ENCODE data around the gene IL4.

IL4 gene

GRCh38 chr5:132658381-132659302 lies 15.1 kb upstream of the IL4 start:
- no peak for DNase-seq

DNA sequence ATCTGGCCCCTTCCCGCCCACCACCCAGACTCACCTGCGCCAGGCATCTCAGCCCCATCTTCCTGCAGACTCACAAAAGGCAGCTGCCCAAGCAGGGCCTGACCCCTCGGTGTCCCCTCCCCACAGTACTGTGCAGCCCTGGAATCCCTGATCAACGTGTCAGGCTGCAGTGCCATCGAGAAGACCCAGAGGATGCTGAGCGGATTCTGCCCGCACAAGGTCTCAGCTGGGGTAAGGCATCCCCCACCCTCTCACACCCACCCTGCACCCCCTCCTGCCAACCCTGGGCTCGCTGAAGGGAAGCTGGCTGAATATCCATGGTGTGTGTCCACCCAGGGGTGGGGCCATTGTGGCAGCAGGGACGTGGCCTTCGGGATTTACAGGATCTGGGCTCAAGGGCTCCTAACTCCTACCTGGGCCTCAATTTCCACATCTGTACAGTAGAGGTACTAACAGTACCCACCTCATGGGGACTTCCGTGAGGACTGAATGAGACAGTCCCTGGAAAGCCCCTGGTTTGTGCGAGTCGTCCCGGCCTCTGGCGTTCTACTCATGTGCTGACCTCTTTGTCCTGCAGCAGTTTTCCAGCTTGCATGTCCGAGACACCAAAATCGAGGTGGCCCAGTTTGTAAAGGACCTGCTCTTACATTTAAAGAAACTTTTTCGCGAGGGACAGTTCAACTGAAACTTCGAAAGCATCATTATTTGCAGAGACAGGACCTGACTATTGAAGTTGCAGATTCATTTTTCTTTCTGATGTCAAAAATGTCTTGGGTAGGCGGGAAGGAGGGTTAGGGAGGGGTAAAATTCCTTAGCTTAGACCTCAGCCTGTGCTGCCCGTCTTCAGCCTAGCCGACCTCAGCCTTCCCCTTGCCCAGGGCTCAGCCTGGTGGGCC lies 13.9 kb upstream of the IL4 start:
- DNase-seq: no peak

DNA sequence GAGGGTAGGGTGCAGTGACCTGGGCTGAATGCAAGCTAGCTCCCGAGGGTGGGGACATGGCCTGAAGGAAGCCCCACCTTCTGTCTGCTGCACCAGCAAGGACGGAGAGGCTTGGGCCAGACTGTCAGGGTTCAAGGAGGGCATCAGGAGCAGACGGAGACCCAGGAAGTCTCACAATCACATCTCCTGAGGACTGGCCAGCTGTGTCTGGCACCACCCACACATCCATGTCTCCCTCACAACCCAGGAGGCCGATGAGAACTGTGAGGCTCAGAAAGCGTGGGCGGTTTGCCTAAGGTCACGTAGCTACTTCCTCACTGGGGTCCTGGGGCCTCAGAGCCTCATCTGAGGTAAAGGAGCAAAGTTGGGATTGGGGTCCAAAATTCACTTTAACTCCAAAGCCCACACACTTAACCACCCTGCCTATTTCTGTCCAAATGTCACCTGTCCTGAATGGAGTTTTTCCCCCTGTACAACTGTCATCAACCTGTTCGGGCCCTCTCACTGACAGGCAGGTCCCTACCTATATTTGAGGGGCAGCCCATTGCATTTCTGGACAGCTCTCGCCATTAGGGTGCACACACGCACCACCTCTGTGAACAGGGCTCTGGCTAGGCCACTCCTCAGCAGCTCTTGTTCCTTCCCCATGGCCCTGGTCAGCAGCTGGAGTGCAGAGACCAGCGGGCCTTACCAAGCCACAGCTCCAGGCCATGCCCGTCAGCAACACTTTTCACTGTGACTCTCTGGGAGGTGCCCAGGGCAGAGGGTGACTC lies 12.4 kb upstream of the IL4 start:
- DNase-seq: no peak

GRCh38 chr5:132662004-132662401 lies 11.8 kb upstream of the IL4 start:
- DNase-seq: no peak

DNA sequence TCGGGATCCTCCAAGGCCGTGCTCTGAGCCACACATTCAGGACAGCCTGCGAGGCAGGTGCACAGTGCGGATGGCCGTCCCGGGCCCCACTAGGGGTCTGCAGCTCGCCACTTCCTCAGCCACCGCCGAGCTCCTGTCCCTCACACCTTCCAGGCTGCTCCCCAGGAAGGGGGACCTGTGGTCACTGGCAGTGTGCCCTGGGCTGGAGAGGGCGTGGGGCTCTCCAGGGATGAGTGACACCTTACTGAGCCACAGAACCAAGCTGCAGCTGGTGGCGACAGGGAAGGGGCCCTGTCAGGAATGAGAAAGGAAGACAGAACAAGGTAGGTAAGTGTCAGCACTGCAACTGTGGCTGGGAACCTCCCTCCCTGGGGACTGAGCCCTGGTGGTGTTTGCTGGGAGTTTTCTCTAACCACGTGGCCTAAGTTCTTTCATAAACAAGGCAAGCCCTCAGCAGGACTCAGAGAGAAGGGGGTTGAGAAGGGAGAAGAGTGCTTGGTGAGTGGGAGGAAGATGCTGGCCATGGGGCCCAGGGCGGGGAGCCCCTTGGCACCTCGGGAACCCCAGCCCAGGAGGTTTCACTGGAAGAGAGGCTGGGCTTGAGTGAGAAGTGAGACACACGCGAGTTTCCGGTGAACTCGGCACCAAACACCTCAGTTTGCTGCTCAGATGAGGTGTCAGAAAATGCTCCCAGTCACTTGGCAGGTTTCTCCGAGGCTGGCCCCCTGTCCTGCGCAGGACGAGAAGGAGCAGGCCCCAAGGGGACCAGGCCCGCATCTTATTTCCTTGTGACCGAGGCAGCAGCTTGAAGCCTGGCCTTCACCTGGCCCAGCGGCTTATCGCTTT lies 10.6 kb upstream of the IL4 start:
- no peak for DNase-seq

- DNase-seq: no peak
These were observed 9.8 kb upstream of the IL4 start for GRCh38 chr5:132663771-132664695.

GRCh38 chr5:132664696-132665209 lies 9.0 kb upstream of the IL4 start:
- no peak for DNase-seq

GRCh38 chr5:132665574-132666080 lies 8.2 kb upstream of the IL4 start:
- DNase-seq: no peak

GRCh38 chr5:132666310-132667123 lies 7.3 kb upstream of the IL4 start:
- DNase-seq: no peak

DNA sequence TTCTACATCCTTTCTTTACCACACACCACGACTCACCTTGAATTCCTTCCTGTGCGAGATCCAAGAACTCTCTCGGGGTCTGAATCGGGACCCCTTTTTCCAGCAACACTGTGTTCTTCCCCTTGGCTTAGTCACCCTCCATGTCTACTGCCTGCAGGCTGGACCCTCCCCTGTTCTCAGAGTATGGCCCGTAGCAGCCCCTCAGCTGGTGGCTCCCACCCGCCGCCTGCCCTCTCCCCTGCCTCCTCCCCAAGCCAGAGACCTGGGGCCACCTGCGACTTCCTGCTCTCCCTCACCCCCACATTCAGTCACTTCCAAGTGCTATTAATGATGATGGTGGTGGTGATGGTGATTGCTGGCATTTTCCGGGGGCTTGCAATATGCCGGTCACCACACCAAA lies 6.5 kb upstream of the IL4 start:
- DNase-seq: no peak

GRCh38 chr5:132667761-132668705 lies 5.8 kb upstream of the IL4 start:
- no peak for DNase-seq

DNA sequence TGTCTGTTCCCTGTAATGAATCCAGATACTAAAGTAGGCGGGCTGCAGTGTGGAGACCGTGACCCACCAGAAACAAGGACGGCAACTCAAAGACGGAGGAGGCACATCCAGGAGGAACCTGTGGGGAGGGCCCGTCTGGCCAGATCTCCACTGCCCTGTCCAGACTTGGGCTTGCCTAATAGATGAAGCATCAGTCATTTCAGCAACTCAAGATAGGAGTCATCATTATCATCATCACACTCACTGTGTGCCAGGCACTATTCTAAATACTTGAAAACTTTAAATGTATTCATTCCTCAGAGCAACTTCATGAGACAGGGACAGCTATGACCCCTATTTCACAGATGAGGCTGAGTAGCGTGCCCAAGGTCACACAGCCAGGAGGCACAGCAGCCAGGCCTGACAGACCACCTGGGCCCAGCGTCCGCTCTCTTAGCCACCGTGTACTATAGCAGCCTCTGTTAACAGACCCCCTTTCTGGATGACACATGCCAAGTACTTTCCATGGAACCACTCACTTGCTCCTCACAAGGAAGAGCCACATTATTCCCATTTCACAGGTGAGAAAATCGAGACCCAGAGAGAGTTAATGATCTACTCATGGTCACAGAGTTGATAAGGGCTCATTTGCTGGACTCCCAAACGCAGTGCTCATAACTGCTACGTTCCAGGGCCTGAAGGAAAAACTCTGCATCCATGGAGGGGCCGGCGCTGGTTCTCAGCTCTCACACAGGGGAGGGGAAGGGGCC lies 4.9 kb upstream of the IL4 start:
- DNase-seq: no peak

DNA sequence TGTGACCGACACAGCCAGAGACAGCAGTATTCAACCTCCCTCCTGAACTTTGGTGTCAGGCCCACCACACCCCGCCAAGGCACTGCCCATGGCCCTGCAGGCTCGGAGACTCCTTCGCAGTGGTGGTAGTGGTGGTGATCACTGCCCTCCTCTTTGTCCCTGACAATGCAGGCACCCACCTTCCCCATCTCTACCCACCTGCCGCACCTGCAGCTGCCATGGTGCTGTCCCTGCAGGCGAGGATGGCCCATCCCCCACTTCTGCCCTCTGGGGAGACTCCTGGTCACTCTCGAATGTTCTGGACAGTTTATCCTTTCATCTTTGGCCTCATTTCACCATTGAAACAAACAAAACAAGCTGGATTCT lies 4.4 kb upstream of the IL4 start:
- DNase-seq: no peak

DNA sequence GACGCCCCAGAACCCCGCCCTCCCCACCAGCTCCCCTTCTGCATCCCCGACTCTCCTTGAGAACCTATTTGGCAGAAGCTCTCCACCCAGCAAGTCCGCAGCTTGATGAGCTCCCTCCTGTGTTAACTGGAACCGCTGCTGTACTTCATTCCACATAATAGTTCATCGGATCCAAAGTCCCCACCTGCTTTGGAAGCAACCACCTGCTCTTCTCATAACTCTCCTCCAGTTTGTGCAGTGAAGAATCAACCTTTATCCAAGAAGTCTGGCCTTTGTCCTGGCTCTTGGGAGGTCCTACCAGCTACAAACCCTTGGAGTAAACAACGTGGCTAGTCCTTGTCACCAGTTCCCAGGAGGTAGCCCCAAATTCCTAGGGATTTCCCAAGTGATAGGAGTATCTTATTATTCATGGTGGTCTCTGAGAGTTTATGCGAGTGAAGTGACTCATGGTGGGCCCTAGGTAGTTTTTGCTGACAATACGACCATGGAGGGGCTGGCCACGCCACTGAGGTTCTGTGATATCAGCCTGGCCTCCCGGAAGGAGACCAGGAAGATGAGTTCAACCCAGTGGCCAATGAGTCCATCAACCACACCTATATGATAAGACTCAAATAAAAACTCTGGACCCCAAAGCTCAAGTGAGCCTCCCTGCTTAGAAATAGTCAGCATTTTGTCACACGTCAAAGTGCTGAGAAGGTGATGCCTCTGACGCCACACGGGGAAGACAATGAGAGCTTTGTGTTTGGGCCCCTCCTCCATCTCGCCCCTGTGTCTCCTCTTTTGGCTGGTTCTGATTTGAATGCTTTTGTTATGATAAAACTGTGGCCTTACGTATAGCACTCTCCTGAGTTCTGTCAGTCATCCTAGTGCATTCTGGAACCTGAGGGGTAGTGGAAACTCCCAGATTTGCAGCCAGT lies 3.6 kb upstream of the IL4 start:
- DNase-seq: no peak

GRCh38 chr5:132671000-132671399 lies 2.8 kb upstream of the IL4 start:
- DNase-seq: no peak

- DNase-seq: no peak
These were observed 301 bp upstream of the IL4 start for GRCh38 chr5:132673488-132673887.
